Muscle layer of duodenum (tissue), 2 donors: Measurements from ENCODE around the gene SPOCK3.

Experiments used
- H3K27ac ChIP-seq: one replicate; pipeline ENCODE4 v1.7.0; 2013; ENCODE audit warnings: mild to moderate bottlenecking, low read length
- H3K27me3 ChIP-seq: one replicate; pipeline ENCODE4 v1.7.0; 2013; ENCODE audit warnings: low read depth, mild to moderate bottlenecking, control low read depth, low read length
- H3K36me3 ChIP-seq, 2 donors: one replicate each; pipeline ENCODE4 v1.7.0; 2013; ENCODE audit warnings: low read length in 2 of 2, control low read depth in 1 of 2, mild to moderate bottlenecking in 1 of 2; ENCODE audit not compliant: insufficient read depth in 2 of 2, control insufficient read depth in 1 of 2
- H3K4me1 ChIP-seq, 2 donors: one replicate each; pipeline ENCODE4 v1.7.0; 2013; ENCODE audit warnings: low read length in 2 of 2, mild to moderate bottlenecking in 2 of 2, control low read depth in 1 of 2, moderate library complexity in 1 of 2; ENCODE audit not compliant: insufficient read depth in 2 of 2, control insufficient read depth in 1 of 2
- H3K4me3 ChIP-seq, 2 donors: one replicate each; pipeline ENCODE4 v1.7.0; 2013; ENCODE audit warnings: low read length in 2 of 2, low read depth in 1 of 2, mild to moderate bottlenecking in 1 of 2
- H3K9me3 ChIP-seq, 2 donors: one replicate each; pipeline ENCODE4 v1.7.0; 2013; ENCODE audit warnings: low read length in 2 of 2, control low read depth in 1 of 2, mild to moderate bottlenecking in 1 of 2; ENCODE audit not compliant: control insufficient read depth in 1 of 2
- donor health status: healthy.

Gene SPOCK3

DNA sequence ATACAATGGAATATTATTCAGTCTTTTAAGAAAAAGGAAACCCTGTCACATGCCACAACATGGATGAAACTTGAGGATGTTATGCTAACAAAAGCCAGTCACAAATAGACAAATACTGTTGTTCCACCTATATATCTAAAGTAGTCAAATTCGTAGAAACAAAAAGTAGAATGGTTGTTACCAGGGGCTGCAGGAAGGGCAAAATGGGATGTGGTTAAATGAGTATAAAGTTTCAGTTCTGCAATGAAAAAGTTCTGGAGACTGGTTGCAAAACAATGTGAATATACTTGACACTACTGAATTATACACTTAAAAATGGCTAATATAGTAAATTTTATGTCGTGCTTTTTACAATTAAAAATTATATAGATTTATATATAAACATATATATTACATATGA, 12.2 kb downstream of the SPOCK3 start:
- Histone ChIP-seq H3K27ac (no peak overlapping the region), H3K4me3 (no peak overlapping the region), H3K27me3 (no peaks in the 10 kb centered on the region), H3K4me1 (no peaks in the 10 kb centered on the region), H3K36me3 (no peaks in the 10 kb centered on the region), H3K9me3 (no peaks in the 10 kb centered on the region)

DNA sequence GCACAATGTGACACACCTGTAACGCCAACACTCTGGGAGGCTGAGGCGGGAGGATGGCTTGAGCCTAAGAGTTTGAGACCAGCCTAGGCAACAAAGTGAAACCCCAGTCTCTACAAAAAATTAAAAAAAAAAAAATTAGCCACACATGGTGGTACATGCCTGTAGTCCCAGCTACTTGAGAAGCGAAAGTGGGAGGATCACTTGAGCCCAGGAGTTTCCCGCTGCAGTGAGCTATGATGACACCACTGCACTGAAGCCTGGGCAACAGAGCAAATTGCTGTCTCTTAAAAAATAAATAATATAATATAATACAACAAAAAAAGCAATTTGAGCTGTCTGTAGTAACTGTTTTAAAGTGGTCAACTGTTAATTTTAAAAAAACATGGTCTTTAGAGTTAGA, 13.2 kb downstream of the SPOCK3 start:
- Histone ChIP-seq H3K4me3 (no peak overlapping the region), H3K9me3 (no peaks in the 10 kb centered on the region), H3K4me1 (no peaks in the 10 kb centered on the region), H3K36me3 (no peaks in the 10 kb centered on the region), H3K27ac (no peak overlapping the region), H3K27me3 (no peaks in the 10 kb centered on the region)

DNA sequence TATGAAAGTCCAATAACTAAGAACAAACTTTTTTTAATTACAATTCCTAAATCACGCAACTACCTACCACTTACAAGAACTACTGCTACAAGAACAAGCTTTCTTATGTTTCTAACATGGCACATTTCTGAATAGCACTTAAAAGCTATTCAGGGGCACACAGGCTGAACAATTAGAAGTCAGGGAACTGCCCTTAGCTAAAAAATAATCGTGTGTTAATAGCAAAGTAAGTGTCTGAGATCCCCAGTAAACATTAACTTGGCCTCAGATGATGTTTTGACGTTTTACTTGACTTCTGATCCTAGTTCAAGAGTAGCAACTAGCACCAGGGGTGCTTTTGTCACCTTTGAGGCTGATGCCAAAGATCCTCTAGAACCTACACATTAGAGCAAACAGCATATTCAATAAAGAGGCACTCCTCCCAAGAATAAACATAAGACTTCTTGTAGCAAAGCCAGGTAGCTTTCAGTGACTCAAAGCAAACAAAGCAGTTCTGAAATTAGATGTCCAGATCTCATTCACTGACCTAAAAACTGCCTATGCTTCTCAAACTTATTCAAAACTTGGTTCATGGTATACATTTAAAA, 16.2 kb downstream of the SPOCK3 start:
- H3K9me3 ChIP-seq: no peaks in the 10 kb centered on the region
- no peak overlapping the region for H3K4me3 ChIP-seq
- no peak overlapping the region for H3K27ac ChIP-seq
- H3K27me3 ChIP-seq: no peaks in the 10 kb centered on the region
- no peaks in the 10 kb centered on the region for H3K4me1 ChIP-seq
- no peaks in the 10 kb centered on the region for H3K36me3 ChIP-seq

DNA sequence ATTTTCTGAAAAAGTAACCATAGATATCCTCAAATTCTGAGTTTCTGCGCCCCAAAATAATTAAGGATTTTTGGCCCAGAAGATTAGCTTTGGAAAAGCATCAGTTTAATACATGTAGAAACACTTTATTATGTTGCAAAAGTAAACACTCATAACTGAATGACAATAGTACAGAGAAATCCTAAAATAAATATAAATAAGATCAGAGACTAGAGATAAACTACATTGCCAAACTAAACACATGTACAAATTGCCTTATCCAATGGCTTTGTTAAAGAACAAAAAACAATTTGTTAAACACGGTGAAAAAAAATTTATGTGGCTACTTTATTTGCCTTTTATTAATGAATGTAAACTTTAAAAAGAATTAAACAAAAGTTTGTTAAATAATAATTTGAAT, 17.5 kb downstream of the SPOCK3 start:
- H3K27me3 ChIP-seq: no peaks in the 10 kb centered on the region
- no peak overlapping the region for H3K4me3 ChIP-seq
- H3K27ac ChIP-seq: no peak overlapping the region
- no peaks in the 10 kb centered on the region for H3K9me3 ChIP-seq
- H3K36me3 ChIP-seq: no peaks in the 10 kb centered on the region
- H3K4me1 ChIP-seq: no peaks in the 10 kb centered on the region

DNA sequence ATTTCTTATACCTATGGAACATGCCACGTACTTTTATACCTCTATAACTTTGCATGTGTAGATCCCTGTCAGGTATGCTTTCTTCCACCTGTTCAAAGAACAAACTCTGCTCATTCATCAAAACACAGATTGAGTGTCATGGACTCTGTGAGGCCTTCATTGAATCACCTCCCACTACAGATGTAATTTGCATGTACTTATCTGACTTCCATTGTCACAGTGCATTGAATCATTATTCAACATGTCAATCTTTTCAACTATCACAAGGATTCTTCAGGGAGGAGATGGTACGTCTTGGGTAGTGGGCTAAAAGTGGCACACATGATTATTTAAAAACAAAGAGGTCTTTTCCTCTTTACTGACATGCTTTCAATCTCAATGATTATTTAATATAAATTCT, 24.1 kb downstream of the SPOCK3 start:
- Histone ChIP-seq H3K27me3 (no peaks in the 10 kb centered on the region), H3K36me3 (no peaks in the 10 kb centered on the region), H3K4me1 (no peaks in the 10 kb centered on the region), H3K27ac (no peak overlapping the region), H3K4me3 (no peak overlapping the region), H3K9me3 (no peaks in the 10 kb centered on the region)

DNA sequence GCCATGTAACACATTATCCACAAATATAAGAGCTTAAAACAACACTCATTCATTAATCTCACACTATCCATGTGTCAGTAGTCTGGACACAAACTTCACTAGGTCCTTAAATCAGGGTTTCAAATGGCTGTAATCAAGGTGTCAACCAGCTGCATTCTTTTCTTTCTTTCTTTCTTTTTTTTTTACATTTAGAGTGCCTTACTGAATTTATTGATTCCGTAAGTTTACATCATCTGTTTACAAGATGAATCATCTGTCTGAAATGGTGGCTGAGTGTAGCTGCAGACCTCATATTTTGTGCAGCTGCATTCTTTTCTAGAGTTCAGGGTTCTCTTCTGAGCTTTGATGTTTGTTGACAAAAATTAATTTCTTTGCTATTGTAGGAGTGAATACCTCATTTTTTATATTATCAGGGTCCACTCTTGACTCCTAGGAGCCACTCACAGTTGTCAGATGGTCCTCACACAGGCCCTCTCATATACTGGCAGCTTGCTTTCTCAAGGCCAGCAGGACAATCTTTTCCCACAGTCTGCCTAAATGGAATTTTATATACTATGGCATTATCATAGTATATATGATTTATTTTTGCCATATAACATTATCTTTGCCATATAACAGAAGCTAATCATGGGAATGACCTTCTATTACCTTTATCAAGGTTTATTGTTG, 37.8 kb downstream of the SPOCK3 start:
- no peaks in the 10 kb centered on the region for H3K36me3 ChIP-seq

DNA sequence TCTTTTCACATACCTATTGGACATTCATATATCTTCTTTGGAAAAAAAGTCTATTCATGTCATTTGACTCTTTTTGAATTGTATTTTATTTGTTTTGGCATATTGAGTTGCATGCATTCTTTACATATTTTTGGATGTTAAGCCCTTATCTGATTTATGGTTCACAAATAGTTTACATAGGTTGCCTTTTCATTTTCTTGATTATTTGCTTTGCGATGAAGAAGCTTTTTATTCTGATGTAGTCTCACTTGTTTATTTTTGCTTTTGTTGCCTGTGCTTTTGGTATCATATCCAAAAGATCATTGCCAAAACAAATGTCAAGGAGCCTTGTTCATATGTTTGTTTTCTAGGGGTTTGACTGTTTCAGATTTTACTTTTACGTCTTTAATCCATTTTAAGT, 43.9 kb downstream of the SPOCK3 start:
- Histone ChIP-seq H3K27ac (no peak overlapping the region), H3K27me3 (no peaks in the 10 kb centered on the region), H3K4me1 (no peaks in the 10 kb centered on the region), H3K9me3 (no peaks in the 10 kb centered on the region), H3K4me3 (no peak overlapping the region), H3K36me3 (no peaks in the 10 kb centered on the region)

More for the DNA sequence above, 37.8 kb downstream of the SPOCK3 start:
- H3K4me3 ChIP-seq: no peak overlapping the region
- no peak overlapping the region for H3K27ac ChIP-seq
- H3K27me3 ChIP-seq: no peaks in the 10 kb centered on the region
- H3K4me1 ChIP-seq: no peaks in the 10 kb centered on the region
- no peaks in the 10 kb centered on the region for H3K9me3 ChIP-seq

DNA sequence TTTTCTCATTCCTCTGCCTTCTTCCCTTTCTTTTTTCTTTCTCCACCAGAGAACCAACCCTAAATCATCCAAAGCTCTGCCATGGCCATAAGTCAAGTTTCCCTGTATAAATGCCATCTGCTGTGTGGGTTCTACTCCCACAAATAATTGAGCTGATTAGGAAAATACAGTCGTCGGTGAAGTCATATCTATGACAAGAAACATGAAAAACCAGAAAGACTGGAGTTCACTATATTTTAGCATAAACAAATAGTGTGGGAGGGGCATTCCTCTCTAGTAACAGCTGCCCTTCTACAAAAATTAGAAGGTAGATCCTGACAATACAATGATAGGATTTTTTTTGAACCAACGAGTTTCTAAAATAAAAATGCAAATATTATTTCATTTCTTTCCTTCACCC, 48.8 kb downstream of the SPOCK3 start:
- Histone ChIP-seq H3K27me3 (no peaks in the 10 kb centered on the region), H3K36me3 (no peaks in the 10 kb centered on the region), H3K4me3 (no peak overlapping the region), H3K9me3 (no peaks in the 10 kb centered on the region), H3K4me1 (no peaks in the 10 kb centered on the region), H3K27ac (no peak overlapping the region)

DNA sequence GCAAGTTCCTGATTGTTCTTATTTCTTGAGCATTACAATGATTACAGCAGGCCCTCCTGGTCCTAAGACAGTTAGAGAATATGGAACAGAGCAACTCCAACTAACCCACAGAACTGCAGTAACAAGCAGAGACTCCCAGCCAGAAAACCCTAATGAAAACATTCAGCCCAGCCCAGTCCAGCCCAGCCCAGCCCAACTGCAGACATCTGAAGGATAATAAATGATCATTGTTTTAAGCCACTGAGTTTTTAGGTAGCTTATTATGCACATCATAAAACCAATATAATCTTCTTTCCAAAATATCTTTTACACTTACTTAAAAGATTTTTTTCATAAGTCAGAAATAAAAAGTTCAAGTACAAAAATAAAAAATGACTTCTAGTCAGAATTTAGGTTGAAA, 51.3 kb downstream of the SPOCK3 start:
- no peak overlapping the region for H3K27ac ChIP-seq

DNA sequence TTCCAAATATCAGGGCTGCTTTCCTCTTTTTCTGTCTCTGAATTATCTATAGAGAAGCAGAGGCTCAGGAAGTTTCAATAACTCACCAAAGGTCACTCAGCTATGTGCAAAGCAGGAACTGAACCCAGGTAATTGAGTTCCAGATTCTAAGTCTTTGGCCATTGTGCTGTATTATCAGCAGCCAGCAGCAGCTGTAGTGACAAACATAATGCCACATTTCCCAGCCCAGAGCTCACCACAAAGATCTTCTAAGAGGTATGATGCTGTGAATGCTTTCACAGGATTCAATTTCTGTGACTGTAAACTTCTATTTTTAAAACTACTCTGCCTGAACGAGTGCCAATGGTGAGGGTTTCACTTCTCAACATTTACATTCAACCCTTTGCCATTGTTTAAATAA, 56.4 kb downstream of the SPOCK3 start:
- Histone ChIP-seq H3K9me3 (no peaks in the 10 kb centered on the region), H3K27ac (no peak overlapping the region), H3K27me3 (no peaks in the 10 kb centered on the region), H3K4me1 (no peaks in the 10 kb centered on the region), H3K36me3 (no peaks in the 10 kb centered on the region), H3K4me3 (no peak overlapping the region)

More for the DNA sequence above, 51.3 kb downstream of the SPOCK3 start:
- no peaks in the 10 kb centered on the region for H3K4me1 ChIP-seq
- no peak overlapping the region for H3K4me3 ChIP-seq
- no peaks in the 10 kb centered on the region for H3K36me3 ChIP-seq
- no peaks in the 10 kb centered on the region for H3K27me3 ChIP-seq
- H3K9me3 ChIP-seq: no peaks in the 10 kb centered on the region

DNA sequence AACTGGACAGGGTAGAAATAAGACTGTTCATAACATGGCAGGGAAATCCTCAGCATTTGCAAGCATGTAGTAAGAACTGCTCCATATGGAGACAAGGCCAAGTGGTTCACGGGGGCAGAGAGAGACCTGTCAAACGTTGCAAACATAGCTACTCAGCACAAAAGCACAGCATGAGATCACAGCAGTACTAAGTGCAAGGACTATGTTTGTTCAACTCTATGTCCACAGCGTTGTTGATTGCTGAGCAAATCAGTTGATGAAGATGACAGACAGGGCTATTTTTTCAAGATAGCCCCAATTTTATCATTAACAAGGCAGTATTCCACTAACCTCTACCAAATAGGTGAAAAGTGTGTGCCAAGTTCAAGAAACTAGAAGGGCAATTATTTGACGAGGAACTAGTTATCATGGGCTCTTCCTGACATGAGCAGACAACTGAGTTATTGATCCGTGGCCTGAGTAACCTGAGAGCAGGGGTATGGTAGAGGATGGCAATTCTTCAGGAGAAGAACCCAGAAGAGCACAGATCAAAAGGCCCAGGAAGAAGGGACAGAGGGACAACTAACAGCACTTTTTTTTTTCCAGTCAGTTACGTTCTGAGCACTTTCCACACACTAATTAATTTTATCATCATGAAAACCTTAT, 57.4 kb downstream of the SPOCK3 start:
- H3K36me3 ChIP-seq: no peaks in the 10 kb centered on the region
- H3K27ac ChIP-seq: no peak overlapping the region
- no peaks in the 10 kb centered on the region for H3K27me3 ChIP-seq
- H3K9me3 ChIP-seq: no peaks in the 10 kb centered on the region
- no peak overlapping the region for H3K4me3 ChIP-seq
- no peaks in the 10 kb centered on the region for H3K4me1 ChIP-seq
